Activated CD4-positive, alpha-beta T cell treated with anti-CD3 and anti-CD28 coated beads, Interleukin-2, amount 50 U/mL, for 4 hours (primary cell): Measurements from ENCODE around the gene NUB1.
A peak's percentile ranks its signal among the peaks of the same experiment; 100 is the strongest.

Experiments
- DNase-seq, 2 experiments: peaks; one replicate each; pipeline ENCODE4 v3.0.0-alpha.2; 2020

NUB1 gene

DNA sequence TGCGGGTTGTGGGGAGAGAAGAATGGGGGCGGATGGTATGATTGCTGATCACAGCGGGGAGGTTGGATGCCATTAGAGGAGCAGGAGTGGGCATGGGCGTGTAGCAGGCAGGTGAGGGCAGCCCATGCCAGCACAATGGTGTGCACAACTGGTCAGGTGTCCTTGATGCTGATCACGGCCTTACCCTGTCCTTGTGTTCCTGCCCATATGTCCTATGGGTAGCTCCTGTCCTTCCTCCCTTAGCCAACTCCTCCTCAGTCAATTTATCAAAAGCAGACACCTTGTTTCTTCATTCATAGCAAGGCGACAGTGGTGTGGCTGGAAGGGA is 37.5 kb downstream of the NUB1 start:
- no peak for DNase-seq

DNA sequence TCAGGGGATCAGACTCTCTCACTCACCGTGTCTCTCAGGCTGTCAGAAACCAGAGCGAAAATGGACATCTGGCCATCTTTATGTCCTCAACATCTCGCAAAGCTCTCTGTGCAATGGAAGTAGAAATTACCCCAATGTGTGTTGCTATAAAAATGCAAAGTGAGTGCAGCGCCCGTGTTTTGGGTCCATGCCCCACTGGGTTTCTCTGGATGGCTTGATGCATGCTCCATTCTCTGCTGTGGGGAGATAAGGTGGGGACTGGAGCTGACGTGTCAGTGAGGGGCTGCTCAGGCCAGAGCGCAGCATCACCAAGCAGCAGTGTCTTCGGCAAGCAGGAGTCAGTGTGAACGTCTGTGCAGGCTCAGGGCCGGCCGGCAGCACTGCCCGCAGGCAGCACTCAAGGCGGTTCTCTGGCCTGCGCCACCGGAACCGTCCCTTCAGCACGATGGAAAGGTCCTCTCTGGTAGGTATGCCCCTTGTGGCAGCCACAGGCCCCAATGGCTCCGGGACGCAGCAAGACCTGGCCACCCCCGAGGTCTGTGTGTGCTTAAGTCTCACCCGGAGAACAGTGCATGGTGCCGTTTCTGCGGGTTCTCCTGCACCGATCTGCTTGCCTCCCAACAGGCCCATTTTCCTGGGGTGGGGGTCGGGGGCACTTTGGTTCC is 38.1 kb downstream of the NUB1 start:
- no peak for DNase-seq

DNA sequence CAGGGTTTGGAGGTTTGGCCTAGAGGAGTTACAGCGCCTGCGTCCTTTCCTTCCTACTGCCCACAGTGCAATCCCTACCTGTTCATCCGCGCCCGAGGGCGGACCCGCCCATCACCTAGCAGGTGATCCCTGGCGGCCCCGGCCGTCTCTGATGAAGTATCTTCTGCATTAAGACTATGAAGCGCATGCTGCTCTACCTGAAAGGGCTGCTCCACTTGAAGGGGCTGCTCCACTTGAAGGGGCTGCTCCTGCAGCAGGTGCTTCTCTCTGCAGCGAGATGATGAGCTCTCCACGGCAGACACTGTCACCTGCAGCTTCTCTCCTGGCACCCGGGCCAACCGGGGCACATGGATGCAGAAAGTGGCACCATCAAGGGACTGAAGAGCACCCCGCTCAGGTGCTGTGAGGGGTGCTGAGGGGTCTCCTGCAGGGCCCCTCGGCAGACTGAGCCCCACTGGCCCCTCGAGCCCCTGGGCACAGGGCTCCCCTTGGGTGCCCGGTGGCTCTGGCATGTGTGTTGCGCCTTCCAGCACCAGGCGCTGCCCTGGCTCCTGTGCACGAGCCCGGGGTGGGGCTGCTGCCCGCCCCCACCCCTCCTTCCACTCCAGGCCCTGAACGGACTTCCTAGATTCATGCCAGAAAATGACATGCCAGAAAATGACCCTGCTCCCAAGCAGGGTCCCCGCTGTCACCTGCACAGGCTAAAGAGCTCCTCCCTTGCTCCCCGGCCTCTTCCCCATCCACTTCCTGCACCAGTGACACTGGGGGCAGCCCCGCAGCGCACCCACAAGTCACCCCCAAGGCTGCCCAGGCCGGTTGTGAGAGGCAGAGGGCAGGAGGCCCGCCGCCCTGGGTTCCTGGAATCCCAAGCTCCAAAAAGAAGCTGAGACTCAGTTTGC is 38.8 kb downstream of the NUB1 start:
- DNase-seq = no peak

DNA sequence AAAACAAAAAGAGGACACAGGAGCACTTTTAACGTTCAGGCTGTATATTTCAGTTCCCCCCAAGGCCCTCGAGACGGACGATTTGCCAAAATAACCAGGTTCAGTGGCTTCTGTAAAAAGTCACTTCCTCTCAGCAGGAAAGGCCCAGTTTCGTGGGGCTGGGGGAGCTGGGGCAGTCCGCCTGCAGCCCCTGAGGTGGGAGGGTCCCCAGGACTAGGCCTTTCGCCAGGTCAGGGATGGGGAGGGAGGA is 39.4 kb downstream of the NUB1 start:
- no peak for DNase-seq

DNA sequence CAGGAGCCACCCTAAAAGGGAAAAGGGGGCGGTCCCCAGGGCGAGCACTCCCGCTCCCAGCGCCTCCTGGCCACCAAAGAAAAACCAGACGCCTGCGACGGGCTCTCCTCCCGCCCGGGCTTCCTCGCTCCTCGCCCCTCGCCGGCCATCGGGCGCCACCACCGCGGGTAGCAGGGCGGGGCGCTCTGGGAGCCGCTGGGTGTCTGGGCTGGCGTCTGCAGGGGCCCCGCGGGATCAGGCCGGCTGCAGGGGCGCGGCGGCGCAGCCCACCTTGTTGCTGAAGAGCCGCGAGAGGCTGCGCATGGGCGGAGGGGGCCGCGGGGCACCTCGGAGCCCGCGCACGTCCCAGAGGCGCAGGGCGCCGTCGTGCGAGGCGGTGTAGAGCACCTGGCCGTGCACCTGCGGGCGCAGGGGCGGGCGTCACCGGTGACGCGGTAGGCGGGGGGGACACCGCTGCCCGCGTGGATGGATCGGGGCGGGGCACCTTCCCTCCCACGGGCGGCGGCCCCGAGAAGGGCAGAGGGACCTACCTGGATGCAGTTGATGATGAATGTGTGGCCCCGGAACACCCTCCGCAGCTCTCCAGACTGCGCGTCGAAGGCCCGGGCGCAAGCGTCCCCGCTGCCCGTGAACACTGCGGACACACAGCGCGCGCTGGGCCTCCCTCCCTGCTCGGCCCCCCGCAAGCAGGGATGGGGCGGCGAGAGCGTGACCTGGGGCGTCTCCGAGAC is 39.9 kb downstream of the NUB1 start:
- DNase-seq = peak; percentile 36 to 44

DNA sequence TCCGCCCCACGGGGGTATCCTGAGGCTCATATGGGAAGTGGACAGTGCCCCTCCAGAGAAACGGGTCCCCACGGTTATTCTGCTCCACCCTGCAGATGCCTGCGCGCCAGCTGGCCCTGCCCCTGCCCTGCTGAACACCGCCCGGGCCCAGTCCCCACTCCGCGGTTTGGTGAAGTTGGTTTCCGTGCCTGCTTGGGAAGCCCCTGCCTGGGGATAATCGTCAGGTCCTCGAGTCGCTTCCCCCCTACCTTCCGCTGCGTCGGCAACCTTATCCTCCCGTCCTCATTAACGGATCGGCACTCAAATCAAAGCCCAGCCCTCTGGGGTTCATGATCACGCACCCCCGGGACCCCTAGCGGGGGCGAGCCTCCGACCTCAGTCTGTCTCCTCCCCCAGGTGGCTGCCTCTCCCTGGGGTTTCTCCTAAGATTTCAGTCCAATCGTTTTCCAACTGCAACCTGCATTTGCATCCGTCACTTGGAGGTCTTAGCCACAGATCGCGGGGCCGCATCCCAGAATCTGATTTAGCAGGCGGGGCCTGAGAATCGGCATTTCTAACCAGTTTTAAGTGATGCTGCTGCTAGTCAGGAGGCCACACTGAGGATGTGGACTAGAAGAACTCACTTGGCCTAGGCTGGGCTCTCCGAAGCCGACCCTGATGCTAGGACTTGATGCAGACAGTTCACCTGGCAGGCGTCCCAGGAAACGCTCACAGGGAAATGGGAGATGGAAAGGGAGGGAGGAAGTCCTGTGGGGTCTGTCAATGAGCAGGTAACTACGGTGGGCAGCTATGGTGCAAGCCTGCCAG is 40.7 kb downstream of the NUB1 start:
- peak; percentile 3 to 13 for DNase-seq

DNA sequence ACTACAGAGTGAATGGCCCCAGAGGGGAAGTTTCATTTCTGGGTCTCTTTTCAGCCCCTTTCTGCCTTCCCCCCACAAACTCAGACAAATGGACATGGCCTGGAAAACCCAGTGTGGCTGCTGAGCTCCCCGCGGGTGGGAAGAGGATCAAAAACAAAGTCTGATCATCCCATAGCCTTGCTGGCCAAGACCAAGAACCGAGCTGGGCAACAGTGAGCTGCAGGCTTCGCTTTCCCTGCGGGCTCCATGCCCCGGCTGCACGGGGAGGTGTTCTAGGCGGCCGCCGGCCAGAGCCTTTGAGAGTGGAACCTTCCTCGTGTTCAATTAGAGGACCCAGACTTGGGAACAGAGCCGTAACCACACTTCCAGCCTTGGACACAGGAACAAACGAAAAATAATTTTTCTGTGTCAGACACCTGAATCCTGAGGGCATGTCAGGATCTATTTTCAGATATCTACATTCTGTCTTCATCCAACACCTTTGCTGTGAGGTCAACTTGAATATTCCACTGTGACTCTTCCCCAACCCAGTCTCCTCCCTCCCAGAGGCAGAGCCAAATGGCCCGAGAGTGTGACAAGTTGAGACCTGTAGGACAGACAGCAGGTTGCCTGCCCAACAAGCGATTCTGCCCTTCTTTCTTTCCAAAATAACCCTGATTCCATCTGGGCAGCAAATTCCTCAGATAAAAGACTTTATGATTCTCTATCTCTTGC is 42.2 kb downstream of the NUB1 start:
- no peak for DNase-seq

DNA sequence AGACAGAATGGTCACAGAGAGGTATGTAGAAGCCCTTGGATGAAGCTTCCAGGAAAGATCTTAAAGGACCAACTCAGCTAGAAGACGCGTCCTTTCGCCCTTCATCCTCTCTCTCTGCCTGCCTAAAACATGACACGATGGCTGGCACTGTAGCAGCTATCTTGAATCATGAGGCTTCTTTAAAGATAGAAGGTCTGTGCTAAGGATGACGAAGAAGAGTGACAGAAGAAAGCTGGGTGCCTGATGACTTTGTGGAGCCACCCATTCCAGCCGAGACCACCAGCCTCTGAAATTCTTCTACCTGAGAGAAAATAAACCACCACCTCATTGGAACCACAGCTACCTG is 42.7 kb downstream of the NUB1 start:
- DNase-seq = no peak

DNA sequence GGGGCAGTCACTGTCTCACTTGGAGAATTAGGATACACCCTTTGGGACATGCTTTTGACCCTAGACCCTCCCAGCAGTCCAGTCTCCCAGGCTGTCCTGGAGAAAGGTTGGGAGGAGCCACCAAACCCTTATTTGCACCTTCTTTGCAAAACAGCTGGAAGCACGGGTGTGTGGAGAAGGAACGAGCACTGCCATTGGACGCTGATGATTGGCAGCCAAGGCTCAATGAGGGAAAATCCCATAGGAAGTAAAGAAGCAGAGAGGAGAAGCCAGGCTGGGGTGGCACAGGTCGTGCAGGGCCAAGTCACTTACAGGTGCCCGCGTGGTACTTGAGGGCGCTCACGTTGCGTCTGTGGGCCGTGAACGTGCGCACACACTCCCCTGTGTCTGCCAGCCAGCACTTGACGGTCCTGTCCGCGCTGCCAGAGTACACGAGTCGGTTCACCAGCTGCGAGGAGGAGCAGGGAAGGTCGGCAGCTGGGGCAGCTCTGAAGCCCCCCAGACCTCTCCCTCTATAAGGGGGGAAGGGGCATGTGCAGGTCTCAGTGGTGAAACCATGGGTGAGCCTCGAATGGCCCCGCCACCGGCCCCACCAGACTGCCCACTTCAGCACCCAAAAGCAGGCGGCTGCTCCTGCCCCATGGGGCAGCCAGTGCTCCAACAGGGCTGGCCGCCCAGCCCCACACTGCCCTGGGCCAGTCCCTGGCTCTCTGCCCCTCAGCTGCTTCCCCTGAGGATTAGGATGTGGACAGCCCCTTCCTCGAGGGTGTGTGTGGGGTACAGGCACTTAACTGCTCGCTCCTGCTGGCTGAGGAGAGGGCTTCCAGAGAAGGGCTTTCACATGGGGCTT is 43.4 kb downstream of the NUB1 start:
- DNase-seq = no peak

DNA sequence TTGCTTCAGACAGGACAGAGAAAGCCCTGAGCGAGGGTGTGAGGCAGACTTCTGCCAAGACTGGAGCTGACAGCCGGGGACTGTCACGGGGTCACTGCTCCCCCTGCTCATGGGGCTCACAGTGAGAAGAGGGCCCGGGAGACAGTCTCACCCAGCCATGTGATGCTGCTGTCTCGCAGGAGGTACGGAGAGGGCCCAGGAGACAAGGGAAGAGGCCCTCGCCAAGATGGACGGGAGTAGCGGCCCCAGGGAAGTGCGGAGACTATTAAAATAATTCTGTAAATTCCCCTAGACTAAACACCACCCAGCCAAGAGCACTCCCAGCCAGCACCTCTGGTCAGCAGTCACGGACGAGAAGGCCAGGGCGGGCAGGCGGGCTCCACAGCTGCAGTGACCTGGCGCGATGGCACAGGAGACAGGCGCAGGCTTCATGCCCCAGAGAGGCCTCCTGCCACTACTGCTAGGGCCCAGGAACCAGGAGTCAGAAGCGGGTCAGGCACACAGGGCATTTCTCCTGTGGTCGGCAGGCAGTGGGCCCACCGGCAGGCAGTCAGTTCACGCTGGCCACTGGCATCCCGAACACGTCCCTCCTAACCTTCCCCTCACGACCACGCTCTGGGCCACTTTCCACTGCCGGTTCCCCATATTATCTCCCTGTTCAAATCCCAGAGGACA is 44.2 kb downstream of the NUB1 start:
- DNase-seq = no peak

DNA sequence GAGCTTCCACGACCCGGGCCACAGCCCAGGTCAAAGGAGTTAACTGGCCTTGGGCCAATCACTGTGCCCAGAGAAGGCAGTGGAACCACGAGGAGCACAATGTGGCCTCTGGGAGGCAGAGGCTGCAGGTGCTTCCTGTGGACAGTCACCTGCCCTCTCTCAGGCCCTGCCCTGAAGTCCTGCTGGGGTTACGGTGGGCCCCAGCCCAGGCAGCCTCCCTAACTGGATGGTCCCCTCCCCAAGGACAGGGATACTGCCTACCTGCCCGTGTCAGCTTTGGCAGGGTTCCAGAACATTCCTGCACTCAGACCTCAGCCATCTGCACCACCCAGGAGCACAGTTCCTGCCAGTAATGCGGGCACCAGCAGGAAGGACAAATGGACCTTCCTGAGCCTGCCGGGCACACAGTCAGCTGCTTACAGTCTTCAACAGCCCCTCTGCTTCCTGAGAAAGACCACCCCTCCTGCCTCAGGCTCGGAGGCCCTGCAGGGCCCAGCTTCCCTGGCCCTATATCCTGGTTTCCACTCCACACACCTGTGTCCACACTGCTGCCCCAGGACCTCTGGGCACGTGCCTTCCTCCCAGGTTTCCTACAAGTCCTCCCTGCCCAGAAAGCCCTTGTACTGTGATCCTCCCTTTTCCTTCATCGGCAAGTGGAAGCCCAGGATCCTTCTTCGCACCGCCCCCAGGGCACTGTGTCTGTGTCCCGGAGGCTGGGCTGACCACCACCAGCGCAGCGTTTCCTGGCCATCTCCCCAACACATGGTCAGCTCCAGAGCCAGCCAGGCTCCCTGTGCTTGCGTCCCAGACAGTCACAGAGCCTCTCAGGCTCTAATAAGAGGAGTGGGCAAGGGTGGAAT is 44.9 kb downstream of the NUB1 start:
- no peak for DNase-seq

DNA sequence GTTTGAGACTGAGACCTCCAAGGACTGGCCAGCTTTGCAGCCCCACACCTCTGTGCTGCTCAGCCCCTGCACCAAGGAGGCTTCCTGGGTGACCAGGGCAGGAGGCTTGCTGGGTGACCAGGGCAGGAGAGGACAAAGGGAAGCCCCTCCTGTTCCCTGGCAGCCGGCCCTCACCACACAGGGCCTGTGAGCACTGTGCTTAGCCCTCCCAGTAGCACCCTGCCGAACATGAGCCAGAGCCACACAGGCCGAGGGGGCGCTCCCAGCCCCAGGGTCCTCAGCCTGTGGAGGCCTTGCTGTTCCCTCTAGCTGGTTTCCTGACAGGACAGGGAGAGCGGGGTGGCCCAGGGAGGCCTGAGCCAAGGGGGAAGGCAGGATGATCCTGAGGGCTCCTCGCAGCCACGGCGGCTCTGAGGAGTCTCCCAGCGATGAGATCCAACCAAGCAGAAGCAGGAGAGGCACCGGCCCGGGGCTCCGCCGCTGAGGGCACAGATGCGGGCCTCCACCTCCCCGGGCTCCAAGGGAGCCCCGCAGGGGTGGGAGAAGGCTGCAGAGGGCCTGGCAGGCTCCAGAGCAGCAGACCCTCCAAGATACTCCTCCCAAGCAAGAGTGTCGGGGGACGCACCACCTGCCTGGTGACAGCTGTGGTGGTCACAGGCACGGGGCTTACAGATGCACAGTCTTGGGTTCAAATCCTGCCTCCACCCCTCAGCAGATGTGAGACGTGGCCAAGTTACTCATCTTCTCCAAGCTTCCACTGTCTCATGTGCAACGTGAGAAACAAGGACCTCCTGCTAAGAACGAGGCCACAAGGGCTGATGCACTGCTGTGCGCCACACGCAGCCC is 45.8 kb downstream of the NUB1 start:
- DNase-seq = no peak

DNA sequence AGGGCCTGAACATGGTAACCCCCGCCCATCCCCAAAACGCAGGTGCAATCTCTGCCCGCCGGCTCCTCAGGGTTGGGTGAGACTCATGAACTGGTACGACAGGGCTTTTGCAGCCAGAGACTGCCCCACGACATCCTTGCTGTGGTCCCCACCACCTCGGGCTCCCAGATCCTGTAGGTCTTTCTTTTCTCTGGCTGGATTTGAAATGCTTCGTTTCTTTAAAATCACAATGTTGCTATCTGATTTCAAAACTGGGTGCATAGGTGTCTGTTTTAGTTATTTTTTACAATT is 46.3 kb downstream of the NUB1 start:
- DNase-seq = no peak

DNA sequence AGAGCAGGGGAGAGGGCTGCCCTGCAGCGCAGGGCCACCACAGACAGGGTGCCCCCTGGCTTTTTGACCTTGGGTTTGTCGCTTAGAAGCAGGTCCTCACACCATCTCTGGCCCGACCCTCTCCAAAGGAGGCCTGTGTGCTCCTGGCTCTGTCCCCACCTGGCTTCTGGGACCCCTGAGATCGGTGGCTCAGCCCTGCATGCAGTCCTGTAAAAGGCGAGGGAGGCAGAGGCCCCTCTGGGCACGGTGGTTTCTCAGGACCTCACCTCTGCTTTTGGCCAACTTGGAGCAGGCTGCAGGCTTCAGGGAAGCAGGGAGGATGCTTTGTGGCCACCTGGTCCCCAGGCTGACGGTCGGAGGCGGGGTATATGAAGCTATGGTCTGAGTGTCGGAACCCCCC is 46.8 kb downstream of the NUB1 start:
- DNase-seq = no peak

DNA sequence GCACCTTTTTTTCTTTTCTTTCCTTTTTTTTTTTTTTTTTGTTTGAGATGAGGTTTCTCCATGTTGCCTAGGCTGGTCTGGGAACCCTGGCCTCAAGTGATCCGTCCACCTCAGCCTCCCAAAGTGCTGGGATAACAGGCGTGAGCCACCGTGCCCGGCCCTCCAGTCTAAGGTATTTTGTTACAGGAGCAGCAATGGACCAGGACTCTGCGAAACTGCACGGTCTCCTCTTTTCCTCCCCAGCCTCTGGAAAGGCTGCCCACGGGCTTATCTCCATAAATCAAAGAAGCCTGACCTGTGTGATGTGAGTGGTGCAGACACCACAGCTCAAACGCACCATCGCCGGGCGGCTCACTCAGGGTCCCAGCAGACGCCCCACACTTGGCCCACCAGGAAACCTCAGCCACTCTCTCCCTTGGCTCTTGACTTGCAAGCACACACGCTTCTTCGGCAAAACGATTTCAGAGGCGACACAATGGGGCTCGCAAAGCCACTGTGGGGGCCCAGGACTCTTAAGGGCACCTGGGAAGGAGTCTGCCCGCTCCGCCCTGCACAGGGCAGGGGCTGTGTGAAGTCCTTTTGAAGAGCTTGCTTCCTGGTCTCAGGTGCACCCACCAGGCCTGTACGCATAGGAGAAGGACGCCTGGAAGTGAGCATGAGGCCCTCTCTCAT is 47.6 kb downstream of the NUB1 start:
- no peak for DNase-seq

DNA sequence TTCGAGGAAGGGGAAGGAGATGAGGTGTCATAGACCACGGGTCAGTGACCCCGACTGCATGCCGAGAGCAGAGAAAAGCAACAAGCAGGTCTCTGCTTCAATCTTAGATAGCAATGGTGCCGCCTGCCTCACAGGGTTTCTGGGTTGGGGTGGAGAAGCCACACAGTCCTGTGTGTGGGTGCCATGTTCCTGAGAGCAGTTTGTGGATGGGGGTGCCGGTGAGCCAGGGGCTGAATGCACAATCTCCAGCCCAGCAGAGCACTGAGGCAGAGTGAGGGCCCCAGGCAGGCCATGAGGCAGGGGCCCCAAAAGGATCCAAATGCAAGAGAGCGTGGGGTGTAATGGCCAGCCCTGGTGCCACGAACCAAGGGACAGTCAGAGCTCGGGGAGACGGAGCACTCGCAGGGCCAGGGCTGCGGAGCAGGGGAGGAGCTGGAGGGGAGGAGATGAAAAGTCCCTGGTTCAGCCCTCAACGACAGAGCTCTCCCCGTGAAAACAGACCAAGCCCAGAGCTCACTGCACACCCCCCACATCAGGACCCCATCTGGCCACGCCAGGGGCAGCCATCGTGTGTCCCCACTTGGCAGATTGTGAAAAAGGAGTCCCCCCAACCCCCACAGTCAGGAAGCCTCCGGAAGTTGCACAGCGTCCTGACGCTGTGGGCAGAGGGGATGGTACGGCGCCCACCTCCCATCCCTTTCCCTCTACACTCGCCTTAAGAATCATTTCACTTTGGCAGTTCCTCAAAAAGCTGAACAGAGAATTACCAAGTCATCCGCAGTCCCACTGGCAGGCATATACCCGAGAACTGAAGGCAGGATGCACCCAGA is 48.4 kb downstream of the NUB1 start:
- no peak for DNase-seq

DNA sequence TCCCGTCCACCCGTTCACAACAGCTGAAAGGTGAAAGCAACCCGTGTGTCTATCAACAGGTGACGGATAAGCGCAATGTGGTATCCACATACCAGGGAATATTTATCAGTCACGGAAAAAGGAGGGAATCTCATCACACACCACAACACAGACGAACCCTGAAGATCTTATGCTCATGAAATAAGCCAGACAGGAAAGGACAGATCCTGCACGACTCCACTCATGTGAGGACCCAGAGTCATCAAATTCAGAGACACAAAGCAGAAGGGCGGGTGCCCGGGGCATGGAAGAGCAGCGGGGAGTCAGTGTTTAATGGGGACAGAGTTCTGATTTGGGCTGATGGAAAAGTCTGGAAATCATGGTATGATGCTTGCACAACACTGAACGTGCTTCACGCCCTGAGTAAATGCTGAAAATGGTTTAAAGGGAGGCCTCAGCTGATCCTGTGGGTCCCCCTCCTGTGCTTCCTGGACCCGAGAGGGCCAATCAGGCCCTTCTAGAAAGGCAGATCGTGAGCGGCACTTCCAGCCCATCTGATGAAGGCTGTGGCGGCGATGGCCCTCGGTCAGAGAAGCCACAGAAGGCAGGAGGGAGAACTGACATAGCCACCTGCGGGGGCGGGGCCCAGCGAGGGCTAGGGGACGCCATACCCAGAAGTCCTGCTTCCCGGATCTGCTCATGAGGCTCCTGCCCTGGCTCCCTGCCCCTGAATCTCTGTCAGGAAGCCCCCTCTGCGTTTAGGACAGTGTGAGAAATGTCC is 49.2 kb downstream of the NUB1 start:
- DNase-seq = no peak
